ENCODE results near the gene RHOG. TPM values are rescaled to one million over a fixed set of nuclear protein-coding genes. Genes with fewer than 3 reads are reported as not detected.

RHOG gene
- total RNA-seq, 1 experiment from 2014 or later = 31.0 TPM

GRCh38 chr11:3823303-3823702 is 17.5 kb downstream of the RHOG start:
- no peaks in the 10 kb centered on the region for H3K9me2 ChIP-seq (ENCODE audit: insufficient read depth)
- no peaks in the 10 kb centered on the region for H3K79me2 ChIP-seq (ENCODE audit: low read depth)
- no peaks in the 10 kb centered on the region for H4K20me1 ChIP-seq (ENCODE audit: insufficient read depth)
- H3F3A ChIP-seq (ENCODE audit: insufficient read depth, low read depth) = no peaks in the 10 kb centered on the region; the same call in 1 of the 2 replicates
- no peaks in the 10 kb centered on the region for H3K36me3 ChIP-seq (ENCODE audit: low read depth)
- CTCF ChIA-PET = no interaction called here
- H2AFZ ChIP-seq = no peak overlapping the region
- DNase-seq = no peak
- POLR2A ChIA-PET (ENCODE audit: unreplicated experiment) = no interaction called here
- no peak for TF ChIP-seq EZH2 (IDR thresholded peaks at IDR 0.05; ENCODE audit: low read depth)
- TF ChIP-seq CTCF (conservative IDR thresholded peaks at IDR 0.05) = no peak
- BruUV-seq (replicated peaks) = no TSS peak
- intact Hi-C loops (cut with micrococcal nuclease; ENCODE audit: unreplicated experiment) = no loop called here
- H3K4me1 ChIP-seq (replicated peaks; ENCODE audit: insufficient read depth) = no peaks in the 10 kb centered on the region
- no peaks in the 10 kb centered on the region for H3K27me3 ChIP-seq (ENCODE audit: insufficient read depth, low read depth)
- H3K9me3 ChIP-seq (ENCODE audit: insufficient read depth, low read depth) = no peaks in the 10 kb centered on the region
- H3K4me3 ChIP-seq = no peak overlapping the region
- H3K27ac ChIP-seq = no peak overlapping the region
- no peak overlapping the region for H3K4me2 ChIP-seq

- H3K9me2 ChIP-seq (ENCODE audit: insufficient read depth) = no peaks in the 10 kb centered on the region
- H3F3A ChIP-seq (ENCODE audit: insufficient read depth, low read depth) = no peaks in the 10 kb centered on the region; the same call in 1 of the 2 replicates
- BruUV-seq (replicated peaks) = no TSS peak
- no peak overlapping the region for H3K27ac ChIP-seq
- H4K20me1 ChIP-seq (ENCODE audit: insufficient read depth) = no peaks in the 10 kb centered on the region
- H2AFZ ChIP-seq = no peak overlapping the region
- no peak overlapping the region for H3K4me2 ChIP-seq
- H3K79me2 ChIP-seq (ENCODE audit: low read depth) = no peaks in the 10 kb centered on the region
- TF ChIP-seq CTCF (conservative IDR thresholded peaks at IDR 0.05) = no peak
- no peak for TF ChIP-seq EZH2 (IDR thresholded peaks at IDR 0.05; ENCODE audit: low read depth)
- CTCF ChIA-PET = no interaction called here
- POLR2A ChIA-PET (ENCODE audit: unreplicated experiment) = no interaction called here
- no peaks in the 10 kb centered on the region for H3K36me3 ChIP-seq (ENCODE audit: low read depth)
- no peak for DNase-seq
- H3K4me3 ChIP-seq = no peak overlapping the region
- no peaks in the 10 kb centered on the region for H3K27me3 ChIP-seq (ENCODE audit: insufficient read depth, low read depth)
- intact Hi-C loops (cut with micrococcal nuclease; ENCODE audit: unreplicated experiment) = no loop called here
- no peaks in the 10 kb centered on the region for H3K9me3 ChIP-seq (ENCODE audit: insufficient read depth, low read depth)
- H3K4me1 ChIP-seq (replicated peaks; ENCODE audit: insufficient read depth) = peaks cover 1% of the 10 kb centered on the region; the same call in 1 of the 2 replicates
Measured at GRCh38 chr11:3822312-3822711, 18.4 kb downstream of the RHOG start.

GRCh38 chr11:3820971-3821370 is 19.8 kb downstream of the RHOG start:
- no peaks in the 10 kb centered on the region for H4K20me1 ChIP-seq (ENCODE audit: insufficient read depth)
- no peaks in the 10 kb centered on the region for H3K79me2 ChIP-seq (ENCODE audit: low read depth)
- POLR2A ChIA-PET (ENCODE audit: unreplicated experiment) = no interaction called here

More at GRCh38 chr11:3820971-3821370, 19.8 kb downstream of the RHOG start:
- H2AFZ ChIP-seq = no peak overlapping the region
- H3K27me3 ChIP-seq (ENCODE audit: insufficient read depth, low read depth) = no peaks in the 10 kb centered on the region
- no peak overlapping the region for H3K4me3 ChIP-seq
- TF ChIP-seq EZH2 (IDR thresholded peaks at IDR 0.05; ENCODE audit: low read depth) (no peak), CTCF (conservative IDR thresholded peaks at IDR 0.05) (no peak)
- H3K4me2 ChIP-seq = no peak overlapping the region
- no peak for DNase-seq
- H3K9me2 ChIP-seq (ENCODE audit: insufficient read depth) = no peaks in the 10 kb centered on the region
- no peaks in the 10 kb centered on the region; the same call in 1 of the 2 replicates for H3F3A ChIP-seq (ENCODE audit: insufficient read depth, low read depth)
- peaks cover 15% of the 10 kb centered on the region for H3K4me1 ChIP-seq (replicated peaks; ENCODE audit: insufficient read depth)
- H3K9me3 ChIP-seq (ENCODE audit: insufficient read depth, low read depth) = no peaks in the 10 kb centered on the region
- H3K27ac ChIP-seq = no peak overlapping the region
- CTCF ChIA-PET = no interaction called here
- H3K36me3 ChIP-seq (ENCODE audit: low read depth) = no peaks in the 10 kb centered on the region
- BruUV-seq (replicated peaks) = no TSS peak
- intact Hi-C loops (cut with micrococcal nuclease; ENCODE audit: unreplicated experiment) = no loop called here
